ENCODE results near the gene KLF13.

KLF13 gene

GRCh38 chr15:31326156-31326874, at the start of gene KLF13:
Gene KLF13 (plus strand): TSS chr15:31326835. CDS start chr15:31327213, 378 bp downstream.
- FAIRE-seq (peak; percentile 68), DNase-seq (ENCODE audit: insufficient read length, low spot score) (peak; percentile 99)
- TF ChIP-seq POLR2A (IDR thresholded peaks at IDR 0.05; ENCODE audit: low read depth, low read length): peak; percentile 36; the same call in 1 of the 2 replicates

GRCh38 chr15:31277335-31278060, 49.1 kb upstream of the KLF13 start:
- no peak for TF ChIP-seq POLR2A (IDR thresholded peaks at IDR 0.05; ENCODE audit: low read depth, low read length)
- DNase-seq (ENCODE audit: insufficient read length, low spot score) (no peak), FAIRE-seq (no peak)

- FAIRE-seq (no peak), DNase-seq (ENCODE audit: insufficient read length, low spot score) (no peak)
- TF ChIP-seq POLR2A (IDR thresholded peaks at IDR 0.05; ENCODE audit: low read depth, low read length): no peak
Measured at GRCh38 chr15:31278061-31278445, 48.6 kb upstream of the KLF13 start.

GRCh38 chr15:31278544-31279220, 48.0 kb upstream of the KLF13 start:
- no peak for TF ChIP-seq POLR2A (IDR thresholded peaks at IDR 0.05; ENCODE audit: low read depth, low read length)
- FAIRE-seq (no peak), DNase-seq (ENCODE audit: insufficient read length, low spot score) (no peak)

GRCh38 chr15:31279221-31280045, 47.2 kb upstream of the KLF13 start:
- no peak for TF ChIP-seq POLR2A (IDR thresholded peaks at IDR 0.05; ENCODE audit: low read depth, low read length)
- FAIRE-seq (no peak), DNase-seq (ENCODE audit: insufficient read length, low spot score) (no peak)

- TF ChIP-seq POLR2A (IDR thresholded peaks at IDR 0.05; ENCODE audit: low read depth, low read length): no peak
- FAIRE-seq (no peak), DNase-seq (ENCODE audit: insufficient read length, low spot score) (no peak)
Measured at GRCh38 chr15:31280046-31280830, 46.4 kb upstream of the KLF13 start.

GRCh38 chr15:31280831-31281216, 45.8 kb upstream of the KLF13 start:
- no peak for FAIRE-seq
- no peak for DNase-seq (ENCODE audit: insufficient read length, low spot score)
- no peak for TF ChIP-seq POLR2A (IDR thresholded peaks at IDR 0.05; ENCODE audit: low read depth, low read length)

- DNase-seq (ENCODE audit: insufficient read length, low spot score) (no peak), FAIRE-seq (no peak)
- TF ChIP-seq POLR2A (IDR thresholded peaks at IDR 0.05; ENCODE audit: low read depth, low read length): no peak
Measured at GRCh38 chr15:31283043-31283442, 43.6 kb upstream of the KLF13 start.

GRCh38 chr15:31285772-31286261, 40.8 kb upstream of the KLF13 start:
- DNase-seq (ENCODE audit: insufficient read length, low spot score) (no peak), FAIRE-seq (no peak)
- no peak for TF ChIP-seq POLR2A (IDR thresholded peaks at IDR 0.05; ENCODE audit: low read depth, low read length)

- DNase-seq (ENCODE audit: insufficient read length, low spot score) (no peak), FAIRE-seq (no peak)
- no peak for TF ChIP-seq POLR2A (IDR thresholded peaks at IDR 0.05; ENCODE audit: low read depth, low read length)
Measured at GRCh38 chr15:31291048-31291578, 35.5 kb upstream of the KLF13 start.

GRCh38 chr15:31292391-31293015, 34.1 kb upstream of the KLF13 start:
- no peak for TF ChIP-seq POLR2A (IDR thresholded peaks at IDR 0.05; ENCODE audit: low read depth, low read length)
- DNase-seq (ENCODE audit: insufficient read length, low spot score) (no peak), FAIRE-seq (no peak)

- DNase-seq (ENCODE audit: insufficient read length, low spot score) (no peak), FAIRE-seq (no peak)
Measured at GRCh38 chr15:31293655-31294054, 33.0 kb upstream of the KLF13 start.

More at GRCh38 chr15:31293655-31294054, 33.0 kb upstream of the KLF13 start:
- TF ChIP-seq POLR2A (IDR thresholded peaks at IDR 0.05; ENCODE audit: low read depth, low read length): no peak

All from H54 (cell line).